C4-2B (cell line): Measurements from ENCODE around the gene RNF135.

ENCODE experiments used
- ZFX ChIP-seq: fragments of 450-650 bp; IDR thresholded peaks from 2 replicates; pipeline ENCODE4 v1.6.1; 2017
- TF ChIP-seq, protein P1 (sequence below): fragments of 450-650 bp; conservative IDR thresholded peaks from 2 replicates; pipeline ENCODE4 v1.5.1; 2017; ENCODE audit warnings: mild to moderate bottlenecking

DNA sequence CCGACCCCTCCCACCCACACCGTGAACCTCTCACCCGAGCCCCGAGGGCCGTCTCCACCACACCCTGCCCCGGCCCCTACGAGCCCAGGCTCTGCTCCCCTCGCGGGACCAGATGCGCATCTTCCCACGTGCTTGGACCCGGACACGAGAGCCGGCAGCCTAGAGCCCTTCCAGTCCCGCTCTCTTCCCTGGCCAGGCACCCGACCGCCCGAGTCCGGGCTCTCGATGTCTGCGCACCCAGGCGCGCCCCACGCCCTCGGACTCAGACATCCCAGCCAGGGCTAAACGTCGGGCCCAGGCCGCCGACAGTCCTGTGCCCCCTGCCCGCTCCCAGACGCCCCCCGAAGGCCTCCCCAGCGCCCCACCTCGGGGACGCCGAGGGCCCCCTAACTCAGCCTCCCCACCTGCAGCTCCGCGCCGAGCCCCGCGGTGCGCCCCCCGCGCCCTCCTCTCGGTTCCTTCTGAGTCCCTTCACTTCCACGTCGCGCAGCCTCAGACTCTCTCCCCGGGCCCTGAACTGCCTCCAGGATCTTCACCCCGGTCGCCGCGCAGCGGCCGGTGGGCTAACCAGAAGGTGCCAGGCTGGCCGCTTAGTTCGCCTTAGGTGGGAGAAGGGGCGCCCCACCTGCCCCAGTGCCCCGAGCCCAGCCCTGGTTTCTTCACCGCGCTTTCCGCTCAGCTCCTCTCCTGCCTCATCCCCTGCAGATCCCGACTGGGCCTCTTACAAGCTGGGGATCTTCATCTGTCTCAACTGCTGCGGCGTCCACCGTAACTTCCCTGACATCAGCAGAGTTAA lies 48.4 kb upstream of the RNF135 start:
- TF ChIP-seq, protein P1, sequence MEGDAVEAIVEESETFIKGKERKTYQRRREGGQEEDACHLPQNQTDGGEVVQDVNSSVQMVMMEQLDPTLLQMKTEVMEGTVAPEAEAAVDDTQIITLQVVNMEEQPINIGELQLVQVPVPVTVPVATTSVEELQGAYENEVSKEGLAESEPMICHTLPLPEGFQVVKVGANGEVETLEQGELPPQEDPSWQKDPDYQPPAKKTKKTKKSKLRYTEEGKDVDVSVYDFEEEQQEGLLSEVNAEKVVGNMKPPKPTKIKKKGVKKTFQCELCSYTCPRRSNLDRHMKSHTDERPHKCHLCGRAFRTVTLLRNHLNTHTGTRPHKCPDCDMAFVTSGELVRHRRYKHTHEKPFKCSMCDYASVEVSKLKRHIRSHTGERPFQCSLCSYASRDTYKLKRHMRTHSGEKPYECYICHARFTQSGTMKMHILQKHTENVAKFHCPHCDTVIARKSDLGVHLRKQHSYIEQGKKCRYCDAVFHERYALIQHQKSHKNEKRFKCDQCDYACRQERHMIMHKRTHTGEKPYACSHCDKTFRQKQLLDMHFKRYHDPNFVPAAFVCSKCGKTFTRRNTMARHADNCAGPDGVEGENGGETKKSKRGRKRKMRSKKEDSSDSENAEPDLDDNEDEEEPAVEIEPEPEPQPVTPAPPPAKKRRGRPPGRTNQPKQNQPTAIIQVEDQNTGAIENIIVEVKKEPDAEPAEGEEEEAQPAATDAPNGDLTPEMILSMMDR = no peak
- no peak for TF ChIP-seq ZFX
